HEK293 (cell line): ENCODE measurements around the gene AEBP1.
A peak's percentile ranks its signal among the peaks of the same experiment; 100 is the strongest.

Source experiments
- GLIS1 ChIP-seq: fragments of 450-650 bp; formaldehyde crosslinking; IDR thresholded peaks from 2 replicates; pipeline ENCODE4 v1.5.1; 2016; ENCODE audit warnings: missing biosample characterization, missing genetic modification characterization
- MEIS1 ChIP-seq: sonication (generic); formaldehyde crosslinking; IDR thresholded peaks from 2 replicates; pipeline ENCODE4 v1.8.1; 2022; ENCODE audit warnings: missing genetic modification reagents, mild to moderate bottlenecking, borderline replicate concordance
- MYNN ChIP-seq: fragments of 450-650 bp; formaldehyde crosslinking; IDR thresholded peaks from 2 replicates; pipeline ENCODE4 v1.5.1; 2016; ENCODE audit warnings: missing biosample characterization, missing genetic modification characterization, borderline replicate concordance
- MZF1 ChIP-seq: fragments of 450-650 bp; formaldehyde crosslinking; IDR thresholded peaks from 2 replicates; pipeline ENCODE4 v1.5.1; 2017; ENCODE audit warnings: missing biosample characterization, missing genetic modification characterization, borderline replicate concordance
- PATZ1 ChIP-seq: fragments of 450-650 bp; formaldehyde crosslinking; IDR thresholded peaks from 2 replicates; pipeline ENCODE4 v1.5.1; 2016; ENCODE audit warnings: missing biosample characterization, missing genetic modification characterization
- SCRT1 ChIP-seq: fragments of 450-650 bp; formaldehyde crosslinking; IDR thresholded peaks from 2 replicates; pipeline ENCODE4 v1.5.1; 2016; ENCODE audit warnings: missing biosample characterization, missing genetic modification characterization, borderline replicate concordance
- TSHZ1 ChIP-seq: fragments of 450-650 bp; formaldehyde crosslinking; IDR thresholded peaks from 2 replicates; pipeline ENCODE4 v1.5.1; 2016; ENCODE audit warnings: missing biosample characterization, missing genetic modification characterization, borderline replicate concordance
- WT1 ChIP-seq: fragments of 450-650 bp; formaldehyde crosslinking; IDR thresholded peaks from 2 replicates; pipeline ENCODE4 v1.5.1; 2016; ENCODE audit warnings: missing biosample characterization, missing genetic modification characterization
- YY1 ChIP-seq: fragments of 450-650 bp; formaldehyde crosslinking; IDR thresholded peaks from 2 replicates; pipeline ENCODE4 v1.5.1; 2018; ENCODE audit warnings: missing biosample characterization, missing genetic modification characterization
- ZBTB48 ChIP-seq: fragments of 450-650 bp; formaldehyde crosslinking; IDR thresholded peaks from 2 replicates; pipeline ENCODE4 v1.5.1; 2016; ENCODE audit warnings: missing biosample characterization, missing genetic modification characterization
- ZNF140 ChIP-seq: fragments of 450-650 bp; formaldehyde crosslinking; IDR thresholded peaks from 2 replicates; pipeline ENCODE4 v1.5.1; 2016; ENCODE audit warnings: missing biosample characterization, missing genetic modification characterization
- ZNF16 ChIP-seq: fragments of 450-650 bp; formaldehyde crosslinking; IDR thresholded peaks from 2 replicates; pipeline ENCODE4 v1.5.1; 2016; ENCODE audit warnings: low read depth, missing biosample characterization, missing genetic modification characterization
- ZNF211 ChIP-seq: fragments of 450-650 bp; formaldehyde crosslinking; IDR thresholded peaks from 2 replicates; pipeline ENCODE4 v1.5.1; 2016; ENCODE audit warnings: low read depth, missing biosample characterization, missing genetic modification characterization
- ZNF221 ChIP-seq: fragments of 450-650 bp; formaldehyde crosslinking; IDR thresholded peaks from 2 replicates; pipeline ENCODE4 v1.5.1; 2017; ENCODE audit warnings: missing biosample characterization, missing genetic modification characterization, borderline replicate concordance
- ZNF223 ChIP-seq: fragments of 450-650 bp; formaldehyde crosslinking; IDR thresholded peaks from 2 replicates; pipeline ENCODE4 v1.5.1; 2016; ENCODE audit warnings: missing biosample characterization, missing genetic modification characterization
- ZNF335 ChIP-seq: fragments of 450-650 bp; formaldehyde crosslinking; conservative IDR thresholded peaks from 2 replicates; pipeline ENCODE4 v1.5.1; 2016; ENCODE audit warnings: missing biosample characterization, missing genetic modification characterization
- ZNF341 ChIP-seq: fragments of 450-650 bp; formaldehyde crosslinking; IDR thresholded peaks from 2 replicates; pipeline ENCODE4; 2016; ENCODE audit warnings: low read depth, missing biosample characterization, missing genetic modification characterization
- ZNF501 ChIP-seq: fragments of 450-650 bp; formaldehyde crosslinking; IDR thresholded peaks from 2 replicates; pipeline ENCODE4 v1.5.1; 2016; ENCODE audit warnings: missing biosample characterization, missing genetic modification characterization
- ZNF621 ChIP-seq: fragments of 450-650 bp; formaldehyde crosslinking; IDR thresholded peaks from 2 replicates; pipeline ENCODE4 v1.5.1; 2017; ENCODE audit warnings: missing biosample characterization, missing genetic modification characterization
- ZNF660 ChIP-seq: fragments of 450-650 bp; IDR thresholded peaks from 2 replicates; pipeline ENCODE4 v1.5.1; 2018; ENCODE audit warnings: missing biosample characterization, mild to moderate bottlenecking, missing genetic modification characterization
- ZNF843 ChIP-seq: fragments of 450-650 bp; formaldehyde crosslinking; IDR thresholded peaks from 2 replicates; pipeline ENCODE4 v1.5.1; 2016; ENCODE audit warnings: missing biosample characterization, missing genetic modification characterization
- TF ChIP-seq, protein P1 (sequence below): fragments of 450-650 bp; formaldehyde crosslinking; IDR thresholded peaks from 2 replicates; pipeline ENCODE4 v1.5.1; 2016; ENCODE audit warnings: missing biosample characterization, missing genetic modification characterization
- TF ChIP-seq, protein P2 (sequence below): fragments of 450-650 bp; formaldehyde crosslinking; IDR thresholded peaks from 2 replicates; pipeline ENCODE4 v1.5.1; 2016; ENCODE audit warnings: missing biosample characterization, missing genetic modification characterization
- TF ChIP-seq, protein P3 (sequence below): sonication (generic); formaldehyde crosslinking; IDR thresholded peaks from 2 replicates; pipeline ENCODE4 v1.8.1; 2022; ENCODE audit warnings: mild to moderate bottlenecking, moderate library complexity, missing genetic modification reagents
- TF ChIP-seq, protein P4 (sequence below): fragments of 450-650 bp; formaldehyde crosslinking; IDR thresholded peaks from 2 replicates; pipeline ENCODE4 v1.5.1; 2017; ENCODE audit warnings: missing biosample characterization, mild to moderate bottlenecking, missing genetic modification characterization, moderate library complexity

Gene AEBP1

DNA sequence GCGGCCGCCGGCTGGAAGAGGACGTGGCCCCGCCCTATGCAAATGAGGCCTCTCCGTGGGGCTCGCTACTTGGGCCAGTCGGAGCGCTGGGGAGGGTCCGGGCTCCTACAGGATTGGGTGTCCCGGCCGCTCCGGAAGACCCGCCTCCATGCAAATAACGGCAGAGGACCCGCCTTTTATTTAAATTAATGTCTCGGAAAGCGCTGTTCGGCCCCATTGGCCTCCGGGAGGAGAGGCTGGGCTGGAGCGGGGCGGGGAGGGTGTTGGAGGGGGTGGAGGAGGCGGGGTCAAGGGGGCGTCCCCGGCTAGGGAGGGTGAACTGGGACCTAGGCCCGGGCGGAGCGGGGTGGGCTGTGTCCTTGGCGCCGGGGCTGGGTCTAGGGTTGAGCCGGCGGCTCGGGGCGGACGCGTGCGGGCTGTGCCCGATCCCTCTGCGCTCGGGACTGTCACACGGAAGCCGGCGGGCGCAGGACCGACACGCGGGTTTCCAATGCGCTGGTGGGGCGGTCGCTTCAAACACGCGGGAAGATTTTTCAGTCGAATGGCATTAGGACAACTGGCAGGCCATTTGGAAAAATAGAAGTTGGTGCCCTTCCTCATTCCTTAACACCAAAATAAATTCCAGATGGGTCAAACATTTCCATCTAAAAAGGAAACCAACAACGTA, 21.5 kb upstream of the AEBP1 start (continued):
- TF ChIP-seq, protein P1, sequence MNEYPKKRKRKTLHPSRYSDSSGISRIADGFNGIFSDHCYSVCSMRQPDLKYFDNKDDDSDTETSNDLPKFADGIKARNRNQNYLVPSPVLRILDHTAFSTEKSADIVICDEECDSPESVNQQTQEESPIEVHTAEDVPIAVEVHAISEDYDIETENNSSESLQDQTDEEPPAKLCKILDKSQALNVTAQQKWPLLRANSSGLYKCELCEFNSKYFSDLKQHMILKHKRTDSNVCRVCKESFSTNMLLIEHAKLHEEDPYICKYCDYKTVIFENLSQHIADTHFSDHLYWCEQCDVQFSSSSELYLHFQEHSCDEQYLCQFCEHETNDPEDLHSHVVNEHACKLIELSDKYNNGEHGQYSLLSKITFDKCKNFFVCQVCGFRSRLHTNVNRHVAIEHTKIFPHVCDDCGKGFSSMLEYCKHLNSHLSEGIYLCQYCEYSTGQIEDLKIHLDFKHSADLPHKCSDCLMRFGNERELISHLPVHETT (tag by site-specific recombination): no peak
- TF ChIP-seq, protein P2, sequence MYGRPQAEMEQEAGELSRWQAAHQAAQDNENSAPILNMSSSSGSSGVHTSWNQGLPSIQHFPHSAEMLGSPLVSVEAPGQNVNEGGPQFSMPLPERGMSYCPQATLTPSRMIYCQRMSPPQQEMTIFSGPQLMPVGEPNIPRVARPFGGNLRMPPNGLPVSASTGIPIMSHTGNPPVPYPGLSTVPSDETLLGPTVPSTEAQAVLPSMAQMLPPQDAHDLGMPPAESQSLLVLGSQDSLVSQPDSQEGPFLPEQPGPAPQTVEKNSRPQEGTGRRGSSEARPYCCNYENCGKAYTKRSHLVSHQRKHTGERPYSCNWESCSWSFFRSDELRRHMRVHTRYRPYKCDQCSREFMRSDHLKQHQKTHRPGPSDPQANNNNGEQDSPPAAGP: peak; percentile 46; the same call in 1 of the 2 replicates
- TF ChIP-seq PATZ1 (tag by site-specific recombination) (peak; percentile 93), MEIS1 (CRISPR knock-in tag) (no peak), ZNF221 (tag by site-specific recombination) (no peak), MZF1 (tag by site-specific recombination) (no peak), GLIS1 (tag by site-specific recombination) (no peak; the same call in 1 of the 2 replicates), ZNF211 (tag by site-specific recombination) (no peak), ZBTB48 (tag by site-specific recombination) (peak; percentile 65), ZNF621 (tag by site-specific recombination) (no peak), MYNN (tag by site-specific recombination) (no peak), ZNF16 (no peak), WT1 (tag by site-specific recombination) (no peak), SCRT1 (tag by site-specific recombination) (no peak), ZNF843 (0 out of 2 replicates have a peak, but pooled peaks have one; percentile 16), ZNF501 (tag by site-specific recombination) (peak; percentile 57; the same call in 1 of the 2 replicates), ZNF223 (tag by site-specific recombination) (no peak), ZNF335 (peak; percentile 71), TSHZ1 (tag by site-specific recombination) (no peak), YY1 (tag by site-specific recombination) (no peak), ZNF660 (tag by site-specific recombination) (peak; percentile 25; the same call in 1 of the 2 replicates), ZNF341 (no peak), ZNF140 (no peak)
- TF ChIP-seq, protein P3, sequence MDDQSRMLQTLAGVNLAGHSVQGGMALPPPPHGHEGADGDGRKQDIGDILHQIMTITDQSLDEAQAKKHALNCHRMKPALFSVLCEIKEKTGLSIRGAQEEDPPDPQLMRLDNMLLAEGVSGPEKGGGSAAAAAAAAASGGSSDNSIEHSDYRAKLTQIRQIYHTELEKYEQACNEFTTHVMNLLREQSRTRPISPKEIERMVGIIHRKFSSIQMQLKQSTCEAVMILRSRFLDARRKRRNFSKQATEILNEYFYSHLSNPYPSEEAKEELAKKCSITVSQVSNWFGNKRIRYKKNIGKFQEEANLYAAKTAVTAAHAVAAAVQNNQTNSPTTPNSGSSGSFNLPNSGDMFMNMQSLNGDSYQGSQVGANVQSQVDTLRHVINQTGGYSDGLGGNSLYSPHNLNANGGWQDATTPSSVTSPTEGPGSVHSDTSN (CRISPR knock-in tag): no peak
- TF ChIP-seq, protein P4, sequence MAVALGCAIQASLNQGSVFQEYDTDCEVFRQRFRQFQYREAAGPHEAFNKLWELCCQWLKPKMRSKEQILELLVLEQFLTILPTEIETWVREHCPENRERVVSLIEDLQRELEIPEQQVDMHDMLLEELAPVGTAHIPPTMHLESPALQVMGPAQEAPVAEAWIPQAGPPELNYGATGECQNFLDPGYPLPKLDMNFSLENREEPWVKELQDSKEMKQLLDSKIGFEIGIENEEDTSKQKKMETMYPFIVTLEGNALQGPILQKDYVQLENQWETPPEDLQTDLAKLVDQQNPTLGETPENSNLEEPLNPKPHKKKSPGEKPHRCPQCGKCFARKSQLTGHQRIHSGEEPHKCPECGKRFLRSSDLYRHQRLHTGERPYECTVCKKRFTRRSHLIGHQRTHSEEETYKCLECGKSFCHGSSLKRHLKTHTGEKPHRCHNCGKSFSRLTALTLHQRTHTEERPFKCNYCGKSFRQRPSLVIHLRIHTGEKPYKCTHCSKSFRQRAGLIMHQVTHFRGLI (tag by site-specific recombination): 0 out of 2 replicates have a peak, but pooled peaks have one; percentile 30
